Endothelial cell of umbilical vein (primary cell): Measurements from ENCODE around the gene ADGRG4.

Source experiments
- CTCF ChIP-seq, 2 donors: IDR thresholded peaks; 1 replicate in 1 of 2; 2 replicates in 1 of 2; pipeline ENCODE4 v1.5.1; 2011; ENCODE audit warnings: low read length in 2 of 2, mild to moderate bottlenecking in 2 of 2, moderate library complexity in 2 of 2, control low read depth in 1 of 2, inconsistent platforms in 1 of 2, low read depth in 1 of 2; ENCODE audit not compliant: insufficient read depth in 1 of 2; ENCODE audit errors: extremely low read depth in 1 of 2
- EZH2 ChIP-seq: IDR thresholded peaks from 2 replicates; pipeline ENCODE4 v1.6.1; 2012; ENCODE audit warnings: borderline replicate concordance, low read depth, mild to moderate bottlenecking, moderate library complexity, low read length, inconsistent platforms; ENCODE audit not compliant: severe bottlenecking
- FOS ChIP-seq: IDR thresholded peaks from 2 replicates; pipeline ENCODE4 v1.6.1; 2011; ENCODE audit warnings: mild to moderate bottlenecking, low read length, moderate library complexity, borderline replicate concordance; ENCODE audit not compliant: insufficient read depth
- GATA2 ChIP-seq: IDR thresholded peaks from 2 replicates; pipeline ENCODE4 v1.7.0; 2011; ENCODE audit warnings: low read depth, mild to moderate bottlenecking, moderate library complexity, mixed read lengths, low read length; ENCODE audit not compliant: insufficient read length, insufficient read depth
- JUN ChIP-seq: IDR thresholded peaks from 2 replicates; pipeline ENCODE4 v1.6.1; 2011; ENCODE audit warnings: borderline replicate concordance, low read depth; ENCODE audit not compliant: insufficient read length, insufficient read depth
- MAX ChIP-seq: IDR thresholded peaks from 2 replicates; pipeline ENCODE4 v1.6.1; 2011; ENCODE audit not compliant: insufficient read depth, insufficient read length
- MYC ChIP-seq: IDR thresholded peaks from one replicate; pipeline ENCODE4 v1.6.1; 2011; ENCODE audit warnings: mild to moderate bottlenecking, low read depth, low read length
- POLR2A ChIP-seq: IDR thresholded peaks from 2 replicates; pipeline ENCODE4 v1.6.1; 2012; ENCODE audit warnings: low read depth, mild to moderate bottlenecking, control low read depth, low read length
- POLR2AphosphoS5 ChIP-seq: IDR thresholded peaks from 2 replicates; pipeline ENCODE4 v1.6.1; 2012; ENCODE audit warnings: low read depth, mild to moderate bottlenecking, control low read depth, low read length, moderate library complexity; ENCODE audit not compliant: insufficient read depth

GRCh38 chrX:136321532-136321931 is 20.8 kb downstream of the ADGRG4 start:
- TF ChIP-seq GATA2: no peak
- TF ChIP-seq CTCF (IDR thresholded peaks at IDR 0.05; ENCODE audit: extremely low read depth in 1 of 2, insufficient read depth in 1 of 2, low read depth in 1 of 2, low read length in 2 of 2): no peak
- no peak for TF ChIP-seq JUN
- TF ChIP-seq POLR2AphosphoS5: no peak
- TF ChIP-seq POLR2A: no peak
- TF ChIP-seq MYC: no peak
- TF ChIP-seq EZH2: no peak
- TF ChIP-seq MAX: no peak
- no peak for TF ChIP-seq FOS
